ENCODE data around the gene STX19. TPM values are rescaled to one million over a fixed set of nuclear protein-coding genes. Genes with fewer than 3 reads are reported as not detected.
A peak's percentile ranks its signal among the peaks of the same experiment; 100 is the strongest.

The STX19 gene
- total RNA-seq, 1 experiment from 2014 or later: 1.3 TPM

DNA sequence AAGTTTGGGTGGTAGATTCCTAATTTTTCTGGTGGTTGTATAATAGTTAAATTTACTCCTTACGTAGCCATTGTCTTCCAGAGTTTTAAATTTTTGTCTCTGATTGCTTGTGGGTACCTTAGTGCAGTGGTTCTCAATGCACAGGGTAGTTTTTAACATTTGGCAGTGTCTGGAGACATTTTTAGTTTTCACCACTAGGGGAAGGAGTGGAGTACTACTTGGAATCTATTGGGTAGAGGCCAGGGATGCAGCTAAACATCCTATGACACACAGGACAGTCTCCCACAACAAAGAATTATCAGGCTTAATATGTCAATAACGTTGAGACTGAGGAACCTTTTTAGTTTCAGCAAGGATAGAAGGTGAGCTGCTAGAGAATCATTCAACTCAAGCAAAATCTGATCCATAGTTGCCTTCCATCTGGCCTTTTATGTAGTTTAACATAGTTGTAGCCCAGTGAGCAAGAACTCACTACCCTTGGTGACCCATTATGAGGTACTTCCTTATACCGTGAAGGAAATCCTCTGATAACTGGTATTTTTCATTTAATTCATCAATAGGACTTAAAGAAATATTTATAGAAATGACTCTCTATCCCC is 8.6 kb upstream of the STX19 start:
- peak; percentile 75 for DNase-seq (ENCODE audit: low spot score)

DNA sequence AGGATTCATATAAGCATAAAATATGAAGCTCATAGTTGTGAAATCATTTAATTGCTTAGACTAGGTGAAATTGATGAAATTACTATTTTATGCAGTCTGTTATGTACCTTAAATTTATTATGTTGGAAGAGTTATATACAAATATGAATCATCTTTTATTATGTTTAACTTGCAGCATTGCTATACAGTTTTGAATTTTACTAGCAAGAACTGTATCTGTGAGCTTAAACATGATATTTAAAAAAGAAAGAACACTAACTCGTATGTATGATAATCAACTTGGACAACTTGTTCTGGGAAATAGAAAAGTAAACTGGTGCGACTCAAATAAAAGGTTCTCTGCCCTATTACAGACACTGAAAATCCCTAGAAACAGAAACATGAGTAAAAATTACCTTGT is 1.8 kb downstream of the STX19 start:
- DNase-seq (ENCODE audit: low spot score): peak; percentile 32

GRCh38 chr3:94024385-94024784 is 4.0 kb downstream of the STX19 start:
- no peak for DNase-seq (ENCODE audit: low spot score)

GRCh38 chr3:94020293-94020692 is 8.1 kb downstream of the STX19 start:
- DNase-seq (ENCODE audit: low spot score): no peak

DNA sequence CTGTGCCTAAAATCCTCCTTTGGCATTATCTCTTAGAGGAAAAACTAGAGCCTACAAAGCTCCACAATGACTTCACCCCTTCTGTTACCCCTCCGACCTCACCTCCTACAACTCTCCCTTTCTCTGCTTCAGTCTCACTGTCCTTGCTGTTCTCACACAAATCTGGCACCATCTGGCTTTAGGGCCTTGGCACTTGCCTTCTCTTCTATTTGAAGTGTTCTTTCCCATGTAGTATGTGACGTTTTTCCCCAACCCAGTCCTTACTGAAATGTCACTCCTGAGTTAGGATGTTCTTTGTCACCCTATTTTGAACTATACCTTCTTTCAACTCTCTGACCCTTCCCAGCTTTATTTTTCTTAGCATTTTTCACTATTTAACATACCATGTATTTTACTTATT is 8.7 kb downstream of the STX19 start:
- no peak for DNase-seq (ENCODE audit: low spot score)

DNA sequence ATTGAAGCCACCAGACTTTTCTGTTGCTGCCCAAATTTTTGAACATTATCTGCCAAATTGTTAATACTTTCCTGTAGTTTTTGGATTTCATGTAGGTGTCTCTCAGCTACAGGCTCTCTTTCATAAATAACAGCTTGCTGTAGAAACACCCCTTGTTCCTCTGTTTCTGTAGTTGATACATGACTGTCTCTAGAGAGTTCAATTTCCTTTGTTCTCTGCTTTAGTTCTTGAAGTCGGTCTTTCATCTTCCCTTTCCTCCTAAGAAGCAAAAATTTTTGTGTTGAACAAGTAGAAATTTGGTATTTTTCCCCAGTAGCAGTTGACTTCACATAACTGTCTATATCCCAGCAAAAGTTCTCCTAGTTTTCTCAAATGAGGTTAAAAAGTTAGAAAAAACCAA is 13.4 kb downstream of the STX19 start:
- no peak for DNase-seq (ENCODE audit: low spot score)

DNA sequence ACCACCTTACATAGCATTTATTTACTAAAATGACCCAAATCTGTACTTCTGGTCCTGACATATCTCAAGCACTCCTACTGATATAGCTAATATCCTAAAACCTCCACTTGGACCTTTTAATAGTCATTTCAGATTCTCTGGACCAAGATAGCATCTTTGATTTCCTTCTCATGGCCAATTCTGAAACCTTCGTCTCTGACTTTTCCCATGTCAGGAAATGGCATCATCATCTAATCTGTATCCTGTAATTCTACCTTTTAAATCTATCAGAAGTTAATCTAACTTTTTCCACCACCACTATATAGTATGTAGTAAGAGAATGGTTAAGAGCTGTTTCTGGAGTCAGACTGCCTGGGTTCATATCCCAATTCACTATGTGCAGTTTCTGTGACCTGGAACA is 16.2 kb downstream of the STX19 start:
- DNase-seq (ENCODE audit: low spot score): no peak

DNA sequence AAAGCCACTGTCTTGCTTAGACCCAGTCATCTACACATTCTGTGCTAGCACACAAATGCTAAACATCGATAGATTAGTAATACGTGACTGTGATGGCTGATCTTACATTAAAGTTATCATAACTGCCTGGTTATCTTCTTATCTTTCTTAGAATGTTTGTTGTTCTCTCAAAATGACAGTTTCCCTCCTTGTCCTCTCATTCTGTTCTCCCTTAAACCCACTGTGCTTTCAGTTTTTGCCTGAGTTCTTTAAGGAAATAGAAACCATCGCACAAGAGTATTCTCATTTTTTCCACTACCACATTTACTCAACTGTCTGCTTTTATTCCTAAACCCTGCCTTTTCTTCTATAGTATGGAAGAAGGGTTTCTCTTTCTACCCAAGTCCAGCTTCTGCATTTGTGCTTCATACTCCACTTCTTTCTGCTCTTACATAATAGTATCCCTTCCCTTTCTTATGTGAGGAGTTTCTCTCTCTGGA is 17.1 kb downstream of the STX19 start:
- DNase-seq (ENCODE audit: low spot score): no peak

DNA sequence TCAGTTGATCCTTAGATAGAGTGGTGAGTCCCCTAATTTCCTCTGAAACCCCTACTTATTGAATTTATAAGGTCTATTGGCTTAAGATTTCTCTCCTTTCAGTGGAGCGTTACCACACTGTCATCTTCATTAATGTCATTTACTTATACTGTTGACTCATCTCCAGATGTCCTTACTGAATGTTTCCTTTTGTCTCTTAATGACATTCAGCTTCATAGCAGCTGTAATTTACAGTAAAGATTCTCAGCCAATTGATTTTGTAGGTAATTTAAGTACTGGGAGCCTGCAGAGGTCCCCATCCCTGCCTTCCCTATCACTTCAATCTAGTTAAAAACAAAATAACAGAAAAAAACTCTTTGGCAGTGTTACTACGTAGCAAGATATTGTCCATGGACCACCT is 18.8 kb downstream of the STX19 start:
- DNase-seq (ENCODE audit: low spot score): no peak

- no peak for DNase-seq (ENCODE audit: low spot score)
These were observed 20.1 kb downstream of the STX19 start for GRCh38 chr3:94008253-94008652.

GRCh38 chr3:94004301-94004910 is 24.0 kb downstream of the STX19 start:
- peak; percentile 74 for DNase-seq (ENCODE audit: low spot score)

GRCh38 chr3:94001827-94002495 is 26.4 kb downstream of the STX19 start:
- DNase-seq (ENCODE audit: low spot score): no peak

GRCh38 chr3:94001191-94001590 is 27.2 kb downstream of the STX19 start:
- DNase-seq (ENCODE audit: low spot score): no peak

GRCh38 chr3:93994056-93994455 is 34.3 kb downstream of the STX19 start:
- DNase-seq (ENCODE audit: low spot score): no peak

DNA sequence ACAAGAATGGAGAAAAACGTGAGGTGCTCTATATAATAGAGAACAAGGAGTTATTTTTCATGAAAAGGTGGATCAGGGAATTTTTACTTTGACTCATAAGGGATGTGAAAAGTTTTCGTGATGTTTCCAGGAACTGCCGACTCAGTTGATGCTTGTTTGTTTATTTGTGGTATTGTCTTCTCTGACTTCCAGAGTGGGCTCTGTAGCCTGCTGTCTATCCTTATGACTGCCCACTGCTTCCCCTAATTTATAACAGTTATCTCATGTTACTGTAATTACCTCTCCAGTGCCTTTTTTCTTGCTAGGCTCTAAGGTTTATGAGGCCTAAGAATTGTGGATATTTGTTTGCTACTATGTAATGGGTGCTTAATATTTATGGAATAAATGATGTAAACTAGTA is 36.2 kb downstream of the STX19 start:
- no peak for DNase-seq (ENCODE audit: low spot score)

- DNase-seq (ENCODE audit: low spot score): no peak
These were observed 36.8 kb downstream of the STX19 start for GRCh38 chr3:93991631-93992030.

DNA sequence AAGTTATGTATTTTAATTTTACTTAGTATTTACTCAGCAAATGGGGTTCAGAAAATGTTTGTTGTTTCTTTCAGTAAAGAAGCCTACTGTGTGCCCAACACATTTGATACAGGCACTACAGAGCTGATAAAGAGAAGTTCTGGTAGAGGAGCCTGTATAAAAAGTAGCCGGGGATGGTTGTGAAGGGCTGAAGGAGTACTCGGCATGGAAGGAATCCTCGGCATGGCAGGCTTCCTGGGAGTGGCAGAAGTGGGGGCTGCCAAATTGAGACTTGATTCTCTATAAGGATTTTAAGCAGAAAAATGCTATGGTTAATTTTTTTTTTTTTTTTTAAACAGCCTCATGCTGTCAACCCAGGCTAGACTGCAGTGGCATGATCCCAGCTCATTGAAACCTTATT is 39.2 kb downstream of the STX19 start:
- DNase-seq (ENCODE audit: low spot score): no peak

DNA sequence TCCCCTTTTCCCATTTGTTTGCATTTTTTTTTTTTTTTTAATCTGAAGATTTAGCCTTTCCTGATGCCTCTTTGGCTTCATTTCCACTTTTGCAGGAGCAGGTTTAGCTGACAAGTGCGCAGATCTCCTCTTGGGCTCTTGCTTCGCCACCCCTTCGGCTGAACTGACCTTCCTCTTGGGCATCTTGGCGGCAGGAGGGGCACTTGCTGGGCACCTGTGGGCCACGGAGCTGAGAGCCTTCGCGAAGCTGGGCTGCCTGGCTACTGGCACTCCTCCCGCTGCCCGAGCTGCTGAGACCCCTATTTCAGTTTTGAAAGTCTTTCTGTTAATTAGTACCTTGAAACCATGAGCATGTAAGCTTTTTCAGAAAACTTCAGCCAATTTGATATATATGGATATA is 39.6 kb downstream of the STX19 start:
- DNase-seq (ENCODE audit: low spot score): no peak

GRCh38 chr3:93988283-93988682 is 40.1 kb downstream of the STX19 start:
- DNase-seq (ENCODE audit: low spot score): no peak

DNA sequence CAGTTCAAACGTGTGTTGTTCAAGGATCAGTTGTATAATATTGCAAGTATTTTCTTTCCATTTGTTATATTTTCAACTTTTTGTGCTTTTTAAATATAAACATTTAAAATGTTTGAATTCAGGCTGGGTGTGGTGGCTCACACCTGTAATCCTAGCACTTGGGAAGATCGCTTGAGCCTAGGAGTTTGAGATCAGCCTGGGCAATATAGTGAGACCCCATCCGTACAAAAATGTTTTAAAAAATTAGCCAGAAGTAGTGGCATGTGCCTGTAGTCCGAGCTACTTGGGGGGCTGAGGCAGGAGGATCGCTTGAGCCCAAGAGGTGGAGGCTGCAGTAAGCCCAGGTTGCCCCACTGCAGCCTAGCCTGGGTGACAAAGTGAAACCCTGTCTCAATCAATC is 43.8 kb downstream of the STX19 start:
- no peak for DNase-seq (ENCODE audit: low spot score)

- DNase-seq (ENCODE audit: low spot score): no peak
These were observed 45.0 kb downstream of the STX19 start for GRCh38 chr3:93983408-93983807.

- no peak for DNase-seq (ENCODE audit: low spot score)
These were observed 46.7 kb downstream of the STX19 start for GRCh38 chr3:93981649-93982048.

Measured in HT-29 (cell line).